DND-41 (cell line): ENCODE results near the gene MYOF.

Experiments
- ATAC-seq: fragments of 200-7000 bp; cut with Tn5 transposase; 3 replicates; pipeline ENCODE4 v1.9.1; 2021; ENCODE audit warnings: low read depth; ENCODE audit not compliant: insufficient read depth
- DNase-seq: peaks from one replicate; pipeline ENCODE4 v3.0.0-alpha.2; 2020
- H2AFZ ChIP-seq: 2 replicates; pipeline ENCODE4 v1.6.0; 2012; ENCODE audit warnings: low read depth, low read length
- H3K27ac ChIP-seq: 2 replicates; pipeline ENCODE4 v1.5.1; 2012; ENCODE audit warnings: low read length, inconsistent platforms
- H3K27me3 ChIP-seq: fragments of 200-600 bp; sonication (generic); 2 replicates; pipeline ENCODE4 v1.6.0; 2012; ENCODE audit warnings: low read length, mild to moderate bottlenecking, inconsistent platforms; ENCODE audit not compliant: insufficient read depth, poor library complexity
- H3K36me3 ChIP-seq: 2 replicates; pipeline ENCODE4 v1.5.1; 2012; ENCODE audit warnings: low read length, inconsistent platforms; ENCODE audit not compliant: insufficient read depth
- H3K4me1 ChIP-seq: 2 replicates; pipeline ENCODE4 v1.5.1; 2012; ENCODE audit warnings: mild to moderate bottlenecking, low read length; ENCODE audit not compliant: insufficient read depth
- H3K4me2 ChIP-seq: 2 replicates; pipeline ENCODE4 v1.6.0; 2012; ENCODE audit warnings: mild to moderate bottlenecking, moderate library complexity, low read length, inconsistent platforms; ENCODE audit not compliant: insufficient read depth
- H3K4me3 ChIP-seq, 2 experiments: fragments of 200-600 bp in 1 of 2; shearing (Covaris generic) in 1 of 2; 2 replicates each; pipeline ENCODE4 v1.5.1; 2012 to 2016; ENCODE audit warnings: inconsistent platforms in 2 of 2, low read length in 2 of 2, mild to moderate bottlenecking in 2 of 2, low read depth in 1 of 2, moderate library complexity in 1 of 2
- H3K79me2 ChIP-seq: 2 replicates; pipeline ENCODE4 v1.6.0; 2012; ENCODE audit warnings: low read length, inconsistent platforms; ENCODE audit not compliant: insufficient read depth
- H3K9ac ChIP-seq: 2 replicates; pipeline ENCODE4 v1.6.0; 2012; ENCODE audit warnings: low read depth, mild to moderate bottlenecking, inconsistent platforms, low read length, moderate library complexity
- H3K9me3 ChIP-seq: 2 replicates; pipeline ENCODE4 v1.5.1; 2012; ENCODE audit warnings: low read length, moderate library complexity, mild to moderate bottlenecking, inconsistent platforms; ENCODE audit not compliant: insufficient read depth, severe bottlenecking
- H4K20me1 ChIP-seq: 2 replicates; pipeline ENCODE4 v1.6.0; 2012; ENCODE audit warnings: low read length; ENCODE audit not compliant: insufficient read depth
- EZH2 ChIP-seq: IDR thresholded peaks from 3 replicates; pipeline ENCODE4 v1.6.1; 2012; ENCODE audit warnings: borderline replicate concordance, low read depth, mild to moderate bottlenecking, moderate library complexity, low read length, inconsistent platforms; ENCODE audit not compliant: severe bottlenecking
- TF ChIP-seq, protein P1 (sequence below): IDR thresholded peaks from 2 replicates; pipeline ENCODE4 v1.5.1; 2012; ENCODE audit warnings: borderline replicate concordance, low read length, moderate library complexity, mild to moderate bottlenecking; ENCODE audit not compliant: poor library complexity, severe bottlenecking; ENCODE audit errors: extremely low read depth

The MYOF gene

DNA sequence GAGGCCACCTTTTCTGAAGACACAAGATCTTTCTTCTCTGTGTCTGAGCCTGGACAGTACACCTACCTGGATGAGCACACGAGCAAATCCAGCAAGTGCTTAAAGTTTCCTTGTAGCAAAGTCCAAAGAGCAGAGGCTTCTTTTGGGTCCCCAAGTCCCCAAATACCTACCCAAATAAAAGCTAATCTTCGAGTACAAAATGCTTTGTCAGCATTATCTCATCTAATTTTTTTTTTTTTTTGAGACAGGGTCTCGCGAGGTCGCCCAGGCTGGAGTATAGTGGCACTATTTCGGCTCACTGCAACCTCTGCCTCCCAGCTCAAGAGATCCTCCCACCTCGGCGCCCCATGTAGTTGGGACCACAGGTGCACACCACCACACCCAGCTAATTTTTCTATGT is 24.6 kb downstream of the MYOF start:
- peaks cover 8% of the 10 kb centered on the region for H3K27me3 ChIP-seq
- no peak for ATAC-seq
- no peak for DNase-seq
- TF ChIP-seq EZH2 = no peak
- TF ChIP-seq, protein P1, sequence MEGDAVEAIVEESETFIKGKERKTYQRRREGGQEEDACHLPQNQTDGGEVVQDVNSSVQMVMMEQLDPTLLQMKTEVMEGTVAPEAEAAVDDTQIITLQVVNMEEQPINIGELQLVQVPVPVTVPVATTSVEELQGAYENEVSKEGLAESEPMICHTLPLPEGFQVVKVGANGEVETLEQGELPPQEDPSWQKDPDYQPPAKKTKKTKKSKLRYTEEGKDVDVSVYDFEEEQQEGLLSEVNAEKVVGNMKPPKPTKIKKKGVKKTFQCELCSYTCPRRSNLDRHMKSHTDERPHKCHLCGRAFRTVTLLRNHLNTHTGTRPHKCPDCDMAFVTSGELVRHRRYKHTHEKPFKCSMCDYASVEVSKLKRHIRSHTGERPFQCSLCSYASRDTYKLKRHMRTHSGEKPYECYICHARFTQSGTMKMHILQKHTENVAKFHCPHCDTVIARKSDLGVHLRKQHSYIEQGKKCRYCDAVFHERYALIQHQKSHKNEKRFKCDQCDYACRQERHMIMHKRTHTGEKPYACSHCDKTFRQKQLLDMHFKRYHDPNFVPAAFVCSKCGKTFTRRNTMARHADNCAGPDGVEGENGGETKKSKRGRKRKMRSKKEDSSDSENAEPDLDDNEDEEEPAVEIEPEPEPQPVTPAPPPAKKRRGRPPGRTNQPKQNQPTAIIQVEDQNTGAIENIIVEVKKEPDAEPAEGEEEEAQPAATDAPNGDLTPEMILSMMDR = no peak
- H3K27ac ChIP-seq = no peak overlapping the region
- H2AFZ ChIP-seq = no peak overlapping the region
- H3K4me2 ChIP-seq = no peak overlapping the region
- H4K20me1 ChIP-seq = no peaks in the 10 kb centered on the region
- no peak overlapping the region for H3K9ac ChIP-seq
- H3K36me3 ChIP-seq = no peaks in the 10 kb centered on the region
- no peaks in the 10 kb centered on the region for H3K9me3 ChIP-seq
- no peaks in the 10 kb centered on the region for H3K79me2 ChIP-seq
- H3K4me3 ChIP-seq = no peak overlapping the region
- no peaks in the 10 kb centered on the region for H3K4me1 ChIP-seq

DNA sequence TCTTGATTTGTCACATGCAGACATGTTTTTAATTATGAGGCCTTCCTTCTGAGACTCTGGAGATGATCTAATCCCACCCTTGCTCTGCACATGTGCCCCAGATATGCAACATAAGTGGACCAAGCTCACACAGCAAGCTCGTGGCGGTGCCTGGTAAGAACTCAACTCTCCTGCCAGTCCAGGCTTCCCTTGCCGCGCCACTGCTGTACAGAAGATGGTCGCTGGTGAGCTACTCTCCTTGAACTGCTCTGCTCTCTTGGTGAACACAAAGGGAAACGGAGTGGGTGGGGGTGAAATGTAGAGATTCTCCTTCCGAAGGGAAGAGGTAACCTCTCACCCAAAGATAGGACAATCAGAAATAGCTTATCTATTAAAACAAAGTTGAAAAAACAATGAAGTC is 25.7 kb downstream of the MYOF start:
- no peaks in the 10 kb centered on the region for H3K4me1 ChIP-seq
- no peak overlapping the region for H2AFZ ChIP-seq
- DNase-seq (no peak), ATAC-seq (no peak)
- H3K27me3 ChIP-seq = peaks cover 8% of the 10 kb centered on the region
- H3K27ac ChIP-seq = no peak overlapping the region
- H3K9ac ChIP-seq = no peak overlapping the region
- no peaks in the 10 kb centered on the region for H3K9me3 ChIP-seq
- no peaks in the 10 kb centered on the region for H3K79me2 ChIP-seq
- H4K20me1 ChIP-seq = no peaks in the 10 kb centered on the region
- no peak overlapping the region for H3K4me3 ChIP-seq
- H3K4me2 ChIP-seq = no peak overlapping the region
- H3K36me3 ChIP-seq = no peaks in the 10 kb centered on the region
- TF ChIP-seq, protein P1 = no peak
- TF ChIP-seq EZH2 = no peak

GRCh38 chr10:93454736-93455135 is 27.4 kb downstream of the MYOF start:
- Histone ChIP-seq H2AFZ (no peak overlapping the region), H3K36me3 (no peaks in the 10 kb centered on the region), H3K27ac (no peak overlapping the region), H3K4me1 (no peaks in the 10 kb centered on the region), H3K9me3 (no peaks in the 10 kb centered on the region), H3K9ac (no peak overlapping the region), H3K27me3 (peaks cover 8% of the 10 kb centered on the region), H4K20me1 (no peaks in the 10 kb centered on the region), H3K4me2 (no peak overlapping the region), H3K4me3 (no peak overlapping the region), H3K79me2 (no peaks in the 10 kb centered on the region)
- no peak for DNase-seq
- no peak for ATAC-seq
- TF ChIP-seq EZH2 = no peak
- TF ChIP-seq, protein P1 = no peak

DNA sequence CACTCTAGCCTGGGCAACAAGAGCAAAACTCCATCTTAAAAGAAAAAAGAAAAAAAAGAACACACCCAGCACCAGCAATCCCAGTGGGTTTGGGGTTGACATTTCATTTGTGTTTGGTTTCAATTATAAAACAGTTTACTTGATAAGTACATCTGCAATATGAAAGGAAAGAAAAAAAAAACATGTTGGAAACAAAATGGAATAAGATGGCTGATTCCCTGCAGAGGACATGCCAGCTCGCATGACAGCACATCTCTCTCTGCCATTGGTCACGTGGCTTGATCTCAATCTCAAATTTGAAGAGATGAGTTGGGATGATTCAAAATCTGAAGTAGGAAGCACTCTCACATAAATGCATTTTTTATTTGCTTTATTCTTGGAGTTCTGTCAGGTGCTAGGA is 28.0 kb downstream of the MYOF start:
- DNase-seq = no peak
- Histone ChIP-seq H2AFZ (no peak overlapping the region), H3K9ac (no peak overlapping the region), H3K4me2 (no peak overlapping the region), H3K27me3 (peaks cover 8% of the 10 kb centered on the region), H3K4me3 (no peak overlapping the region), H3K27ac (no peak overlapping the region), H4K20me1 (no peaks in the 10 kb centered on the region), H3K79me2 (no peaks in the 10 kb centered on the region), H3K9me3 (no peaks in the 10 kb centered on the region), H3K36me3 (no peaks in the 10 kb centered on the region), H3K4me1 (no peaks in the 10 kb centered on the region)
- ATAC-seq = no peak
- TF ChIP-seq EZH2 = no peak
- TF ChIP-seq, protein P1 = no peak
